Stimulated activated CD8-positive, alpha-beta memory T cell treated with anti-CD3 and anti-CD28 coated beads, Interleukin-4, amount 100 ng/mL, for 4 hours (primary cell): ENCODE results near the gene ATP9B.

Experiments used
- DNase-seq, 2 donors: peaks; one replicate each; pipeline ENCODE4 v3.0.0-alpha.2; 2020; ENCODE audit warnings: low read depth in 2 of 2, low spot score in 1 of 2

The ATP9B gene

DNA sequence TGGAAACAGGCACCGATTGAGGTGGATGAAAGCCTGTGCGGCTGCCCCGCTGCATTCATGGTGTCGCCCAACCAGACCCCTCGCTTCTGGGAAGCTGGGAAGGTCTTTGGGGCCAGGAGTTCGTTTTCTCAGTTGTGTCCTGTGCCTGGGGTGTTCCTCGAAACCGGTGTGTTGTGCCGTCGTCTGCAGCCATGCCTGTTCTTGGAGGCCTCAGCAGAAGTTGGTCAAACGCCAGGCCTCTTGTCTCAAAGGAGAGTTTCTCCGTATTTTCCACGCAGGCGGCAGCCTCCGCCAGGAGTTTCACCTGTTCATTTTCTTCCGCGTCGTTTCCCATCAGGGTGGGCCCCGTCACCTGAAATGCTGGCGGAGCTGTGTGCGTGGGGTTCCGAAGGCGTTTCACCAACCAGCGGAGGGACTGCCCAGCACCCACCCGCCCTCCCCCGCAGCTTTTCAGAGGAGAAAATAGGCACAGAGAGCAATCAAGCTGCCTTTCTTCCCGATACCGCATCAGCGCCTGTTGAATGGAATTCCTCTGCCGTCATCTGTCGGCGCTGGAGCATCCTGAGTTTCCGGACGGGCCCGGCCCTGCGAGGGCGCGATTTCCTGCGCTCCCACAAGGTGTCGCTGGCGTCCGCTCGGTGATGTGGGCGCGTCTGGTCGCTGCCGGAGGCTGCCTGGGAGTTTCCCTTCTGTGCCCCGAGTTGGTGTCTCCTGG lies 309.5 kb downstream of the ATP9B start:
- DNase-seq = peak; percentile 53 to 66

DNA sequence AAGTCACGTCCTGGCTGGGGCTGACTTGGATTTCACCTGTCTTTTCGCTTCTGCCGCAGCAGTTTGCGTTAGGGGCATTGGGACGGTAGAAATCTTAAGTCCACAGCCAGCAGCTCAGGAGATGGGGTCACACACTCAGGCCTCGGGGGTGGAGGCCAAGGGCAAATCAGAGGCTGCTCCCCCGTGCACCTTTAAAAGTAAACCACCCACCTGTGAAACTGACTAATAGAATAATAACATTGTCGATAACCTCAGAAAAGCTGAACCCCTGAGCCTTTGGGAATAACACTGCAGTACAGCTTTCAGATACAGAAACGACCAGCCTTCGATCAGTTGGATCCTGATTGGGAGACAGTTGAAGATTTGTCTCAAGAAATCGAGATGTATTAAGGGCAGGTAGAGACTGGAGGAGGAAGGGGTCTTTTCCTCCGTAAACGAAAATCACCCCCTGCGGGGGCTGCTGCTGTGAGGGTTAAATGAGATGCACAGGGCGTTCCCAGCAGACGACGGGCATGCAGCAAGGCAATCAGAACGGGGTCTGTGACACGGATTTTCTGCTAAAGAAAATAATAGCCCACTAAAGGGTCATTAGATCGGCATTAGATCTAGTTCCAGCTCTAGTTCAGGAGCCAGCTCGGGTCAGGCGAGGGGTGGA lies 310.2 kb downstream of the ATP9B start:
- no peak for DNase-seq

GRCh38 chr18:79379931-79380815 lies 311.0 kb downstream of the ATP9B start:
- no peak for DNase-seq

DNA sequence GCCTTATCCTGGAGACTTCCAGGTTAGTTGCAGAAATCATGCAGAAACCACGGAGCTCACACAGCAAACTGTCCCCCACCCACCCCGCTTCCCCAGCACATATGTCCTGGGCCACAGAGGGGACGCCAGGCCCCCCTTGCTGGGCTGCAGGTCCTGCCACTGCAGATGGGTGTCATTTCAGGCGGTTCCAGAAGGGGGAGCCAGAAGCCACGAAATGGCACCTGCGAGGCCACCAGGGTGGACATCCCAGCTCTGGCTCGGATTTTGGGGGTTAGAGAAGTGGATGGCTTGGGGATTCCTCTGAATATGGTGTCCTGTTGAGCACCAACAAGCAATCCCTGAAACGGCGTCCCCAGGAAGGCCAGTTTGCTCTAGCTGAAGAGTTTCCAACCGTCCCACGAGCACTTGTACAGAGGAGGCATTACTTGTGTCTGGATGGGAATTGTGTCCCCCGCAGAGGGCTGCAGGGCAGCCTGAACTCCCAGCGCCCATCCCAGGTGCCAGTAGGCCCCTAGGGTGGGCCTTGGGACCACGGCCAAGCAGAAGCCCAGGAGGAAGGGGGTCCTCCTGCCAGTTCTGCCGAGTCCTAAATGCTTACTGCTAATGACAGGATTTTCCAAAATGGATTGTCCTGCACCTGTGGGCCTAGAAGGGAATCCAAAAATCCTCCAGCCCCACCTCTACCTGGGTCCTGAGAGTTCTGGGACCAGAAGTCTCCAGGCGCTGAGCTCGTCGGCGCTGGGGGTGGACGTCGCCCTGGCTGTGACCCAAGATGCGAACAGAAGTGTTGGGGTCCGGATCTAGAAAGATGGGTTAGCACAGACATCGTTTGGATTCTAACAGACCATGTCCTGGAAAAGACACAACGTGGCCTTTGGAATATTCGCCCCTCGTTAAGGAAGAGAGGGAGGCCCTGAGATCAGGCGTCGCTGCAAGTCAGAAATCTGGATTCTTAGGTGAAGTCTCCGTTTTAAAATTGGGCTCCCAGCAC lies 311.9 kb downstream of the ATP9B start:
- DNase-seq = peak in 1 of 2 donors; percentile 69

- DNase-seq = no peak
Observed at GRCh38 chr18:79381811-79382311, 312.7 kb downstream of the ATP9B start.

DNA sequence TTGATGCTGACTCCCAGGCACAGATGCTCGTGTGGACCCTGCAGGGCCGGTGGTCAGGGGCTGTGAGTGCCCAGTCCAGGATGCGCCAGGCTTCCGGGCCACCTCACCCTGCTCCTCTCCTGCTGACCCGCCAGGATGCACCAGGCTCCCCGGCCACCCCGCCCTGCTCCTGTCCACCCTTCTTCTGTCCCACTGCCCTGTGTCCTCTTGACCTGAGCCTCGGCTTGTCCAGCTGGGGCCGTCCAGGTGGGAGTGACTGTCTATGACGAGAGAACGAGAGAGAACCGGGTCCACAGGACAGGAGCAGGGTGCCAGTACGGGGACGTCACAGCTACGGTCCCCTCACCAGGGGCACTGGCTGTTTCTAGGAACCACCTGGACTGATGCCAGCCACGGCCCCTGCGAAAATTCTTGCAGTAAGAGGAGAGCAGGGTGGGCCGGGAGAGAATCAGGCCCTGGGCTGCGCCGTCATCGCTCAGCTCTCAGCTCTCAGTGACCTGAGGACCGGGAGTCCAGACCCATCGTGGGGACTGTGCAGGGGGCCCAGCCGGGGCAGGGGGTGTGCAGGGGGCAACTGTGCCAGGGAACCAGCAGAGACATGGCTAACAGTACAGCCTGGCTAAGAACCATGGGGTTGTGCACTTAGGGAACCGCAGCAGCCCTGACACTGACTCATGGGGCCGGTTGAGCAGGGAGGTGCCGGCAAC lies 313.6 kb downstream of the ATP9B start:
- DNase-seq = no peak

DNA sequence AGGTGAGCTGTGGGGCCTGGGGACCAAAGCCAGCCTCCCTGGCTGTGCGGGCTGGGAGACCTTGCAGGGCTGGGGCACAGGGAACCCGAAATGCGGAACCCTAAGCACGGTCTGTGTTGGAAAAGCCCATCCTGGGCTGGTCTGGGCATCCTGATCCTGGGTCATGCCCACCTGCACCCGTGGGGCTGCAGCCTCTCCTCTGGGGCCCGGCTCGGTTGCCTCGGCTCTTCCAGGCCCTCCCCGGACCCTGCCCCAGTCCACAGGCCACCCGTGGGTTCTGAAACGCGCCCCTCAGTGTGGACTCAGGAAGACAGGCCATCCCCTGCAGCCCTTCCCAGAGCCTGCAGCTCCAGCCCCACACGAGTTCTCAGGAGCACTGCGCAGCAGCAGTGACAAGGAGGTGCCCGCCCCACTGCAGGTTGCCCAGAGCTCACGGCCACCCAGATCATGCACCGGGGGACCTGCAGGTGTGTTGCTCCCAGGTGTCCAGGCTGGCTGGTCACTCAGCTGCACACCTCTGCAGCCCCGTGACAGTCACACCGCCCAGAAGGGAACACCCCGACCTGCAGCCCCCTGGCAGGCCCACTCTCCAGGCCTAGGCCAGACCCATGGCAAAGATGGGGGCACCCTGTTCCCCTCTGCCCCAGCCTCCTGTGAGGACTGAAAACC lies 314.3 kb downstream of the ATP9B start:
- no peak for DNase-seq

GRCh38 chr18:79384151-79384807 lies 315.1 kb downstream of the ATP9B start:
- DNase-seq = no peak

DNA sequence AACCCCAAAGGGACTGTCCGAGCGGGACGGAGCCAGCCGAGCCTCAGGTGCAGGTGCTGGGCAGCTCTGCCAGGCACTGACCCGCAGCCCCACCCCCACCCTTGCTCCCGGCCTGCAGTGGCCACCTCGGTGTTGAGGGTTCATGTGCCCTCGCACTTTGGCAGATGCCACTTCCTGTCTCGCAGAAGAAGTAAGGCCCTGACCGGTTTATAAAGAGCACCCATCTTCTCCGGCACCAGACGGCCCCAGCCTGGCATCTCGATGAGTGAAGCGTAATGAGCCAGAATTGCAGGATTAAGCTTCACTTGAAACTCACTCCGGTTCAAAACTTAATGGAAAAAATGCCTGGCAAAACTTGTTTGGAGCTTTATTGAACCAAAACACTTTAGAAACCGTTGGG lies 315.6 kb downstream of the ATP9B start:
- DNase-seq = no peak

DNA sequence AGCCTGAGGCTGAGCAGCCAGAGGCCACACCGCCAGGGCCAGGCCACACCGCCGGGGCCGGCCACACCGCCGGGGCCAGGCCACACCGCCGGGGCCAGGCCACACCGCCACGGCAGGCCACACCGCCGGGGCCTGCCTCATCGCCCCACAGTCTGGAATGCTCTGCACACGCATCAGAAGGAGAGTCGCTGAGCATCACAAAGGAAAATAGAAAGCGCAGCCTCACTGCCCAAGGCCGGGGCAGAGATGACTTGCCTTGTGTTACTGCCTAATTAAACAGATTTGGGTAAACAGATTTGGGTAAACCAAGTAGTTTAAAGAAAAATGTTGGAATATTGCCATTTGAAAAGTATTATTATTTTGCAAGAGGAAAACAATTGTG lies 316.1 kb downstream of the ATP9B start:
- no peak for DNase-seq

- no peak for DNase-seq
Observed at GRCh38 chr18:79385708-79386341, 316.6 kb downstream of the ATP9B start.

GRCh38 chr18:79386547-79386946 lies 317.4 kb downstream of the ATP9B start:
- no peak for DNase-seq

- DNase-seq = no peak
Observed at GRCh38 chr18:79387214-79387613, 318.0 kb downstream of the ATP9B start.

- DNase-seq = no peak
Observed at GRCh38 chr18:79387615-79388014, 318.4 kb downstream of the ATP9B start.

DNA sequence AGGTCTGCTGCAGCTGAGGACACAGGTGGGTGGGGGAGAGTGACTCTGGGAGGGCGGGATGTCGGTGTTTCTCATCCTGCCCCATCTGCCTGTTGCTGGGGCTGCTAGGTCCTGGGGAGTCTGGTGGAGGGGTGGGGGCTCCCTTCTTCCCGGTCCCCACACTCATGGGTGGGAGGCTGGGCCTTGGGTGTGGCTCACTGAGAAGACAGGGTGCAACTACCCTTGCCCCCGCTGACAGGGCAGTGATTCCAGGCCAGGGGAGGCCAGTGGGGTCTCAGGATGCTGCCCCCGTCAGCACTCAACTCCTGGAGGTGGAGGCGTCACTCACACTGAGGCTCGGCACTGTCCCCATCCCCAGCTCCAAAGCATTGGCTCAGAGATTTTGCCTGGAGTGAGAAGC lies 318.8 kb downstream of the ATP9B start:
- no peak for DNase-seq

DNA sequence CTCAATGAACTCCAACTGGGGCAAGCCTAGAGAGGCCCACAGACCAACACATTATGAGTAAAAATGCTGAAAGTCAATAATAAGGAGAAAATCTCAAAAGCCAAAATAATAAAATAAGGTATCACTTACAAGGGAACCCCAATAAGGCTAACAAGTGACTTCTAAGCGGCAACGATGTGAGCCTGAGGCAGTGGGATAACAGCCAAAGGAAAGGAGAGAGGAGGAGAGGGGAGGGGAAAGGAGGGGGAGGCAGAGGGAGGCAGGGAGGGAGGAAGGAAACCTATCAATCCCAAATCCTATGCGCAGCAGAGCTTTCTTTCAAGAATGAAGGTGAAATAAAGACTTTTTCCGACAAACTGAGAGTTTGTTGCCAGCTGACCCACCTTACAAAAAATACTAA lies 320.5 kb downstream of the ATP9B start:
- DNase-seq = no peak

DNA sequence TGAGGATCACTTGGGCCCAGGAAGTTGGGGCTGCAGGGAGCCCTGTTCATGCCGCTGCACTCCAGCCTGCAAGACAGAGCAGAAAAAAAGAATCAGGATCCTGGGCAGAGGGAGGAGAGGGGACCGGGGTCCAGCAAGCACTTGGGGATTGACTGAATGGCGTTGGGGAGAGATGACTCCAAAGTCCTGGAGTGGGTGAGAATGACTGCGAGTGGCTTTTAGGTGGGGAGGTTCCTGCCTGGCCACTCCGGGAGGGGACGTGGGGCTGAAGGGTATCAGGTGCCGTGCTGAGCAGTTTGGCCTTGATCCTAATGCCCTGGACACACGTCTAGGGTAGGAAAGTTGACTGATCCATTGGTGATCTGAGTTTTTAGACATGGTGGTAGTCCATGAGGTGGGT lies 323.0 kb downstream of the ATP9B start:
- no peak for DNase-seq

- no peak for DNase-seq
Observed at GRCh38 chr18:79393181-79393634, 324.0 kb downstream of the ATP9B start.
